Muscle layer of colon (tissue), 2 donors: ENCODE data around the gene TRPM3.

Experiments
- H3K27ac ChIP-seq: one replicate; pipeline ENCODE4 v1.7.0; 2013; ENCODE audit warnings: low read depth, mild to moderate bottlenecking, low read length, moderate library complexity
- H3K27me3 ChIP-seq, 2 donors: one replicate each; pipeline ENCODE4 v1.7.0; 2013; ENCODE audit warnings: low read length in 2 of 2, mild to moderate bottlenecking in 2 of 2; ENCODE audit not compliant: insufficient read depth in 2 of 2, control insufficient read depth in 1 of 2
- H3K36me3 ChIP-seq: one replicate; pipeline ENCODE4 v1.7.0; 2013; ENCODE audit warnings: mild to moderate bottlenecking, low read length; ENCODE audit not compliant: insufficient read depth
- H3K4me1 ChIP-seq: one replicate; pipeline ENCODE4 v1.7.0; 2013; ENCODE audit warnings: mild to moderate bottlenecking, low read length; ENCODE audit not compliant: insufficient read depth
- H3K4me3 ChIP-seq, 2 donors: one replicate each; pipeline ENCODE4 v1.7.0; 2013; ENCODE audit warnings: low read length in 2 of 2, low read depth in 1 of 2, mild to moderate bottlenecking in 1 of 2, moderate library complexity in 1 of 2
- H3K9ac ChIP-seq: one replicate; pipeline ENCODE4 v1.7.0; 2013; ENCODE audit warnings: low read length
- H3K9me3 ChIP-seq: one replicate; pipeline ENCODE4 v1.7.0; 2013; ENCODE audit warnings: mild to moderate bottlenecking, low read length
- donor health status: abdominal sarcoma.
- donor health status: Adenocarcinoma of cecum.

TRPM3 gene

DNA sequence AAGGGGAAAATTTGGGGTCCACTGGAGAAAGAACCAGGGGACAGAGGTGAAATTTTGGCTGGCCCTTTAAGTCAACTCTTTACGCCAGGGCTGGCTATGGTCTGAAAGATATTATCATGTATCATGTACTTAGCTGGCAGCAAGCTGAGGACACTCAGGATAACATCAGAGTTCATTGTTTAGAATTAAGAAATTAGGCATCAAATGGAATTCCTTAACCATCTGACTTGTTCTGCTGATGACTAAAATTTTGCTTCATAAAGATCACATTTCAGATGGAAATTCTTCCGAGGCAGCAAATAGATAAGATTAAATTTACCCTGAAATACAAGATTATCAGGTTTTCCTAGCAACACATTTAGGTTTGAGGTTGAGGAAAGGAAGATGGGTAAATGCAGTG, 437.6 kb downstream of the TRPM3 start:
- no peak overlapping the region for H3K9ac ChIP-seq
- H3K27ac ChIP-seq: no peak overlapping the region
- no peaks in the 10 kb centered on the region for H3K4me1 ChIP-seq
- H3K4me3 ChIP-seq: no peak overlapping the region
- no peaks in the 10 kb centered on the region for H3K27me3 ChIP-seq
- no peaks in the 10 kb centered on the region for H3K36me3 ChIP-seq
- H3K9me3 ChIP-seq: no peaks in the 10 kb centered on the region

DNA sequence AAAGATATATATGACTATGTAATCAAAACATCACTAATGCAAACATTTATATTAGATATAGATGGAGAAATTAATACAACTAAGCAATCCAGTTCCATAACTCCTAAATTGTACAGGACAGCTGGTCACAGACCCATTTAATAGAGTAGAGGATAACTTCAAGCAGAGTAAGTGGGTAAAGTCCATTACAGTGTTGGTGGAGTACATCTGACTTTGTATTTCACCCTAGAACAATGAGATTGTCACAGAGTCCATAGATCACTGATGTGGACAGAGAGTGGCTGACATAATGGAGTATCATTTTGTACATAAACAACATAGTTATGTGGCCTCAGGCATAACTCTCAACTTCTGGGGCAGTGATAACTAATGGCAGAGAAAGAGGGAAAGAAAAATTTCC, 439.1 kb downstream of the TRPM3 start:
- no peaks in the 10 kb centered on the region for H3K36me3 ChIP-seq
- no peak overlapping the region for H3K27ac ChIP-seq
- H3K4me3 ChIP-seq: no peak overlapping the region
- no peaks in the 10 kb centered on the region for H3K27me3 ChIP-seq
- H3K4me1 ChIP-seq: peaks cover under 1% of the 10 kb centered on the region
- H3K9ac ChIP-seq: no peak overlapping the region
- no peaks in the 10 kb centered on the region for H3K9me3 ChIP-seq

DNA sequence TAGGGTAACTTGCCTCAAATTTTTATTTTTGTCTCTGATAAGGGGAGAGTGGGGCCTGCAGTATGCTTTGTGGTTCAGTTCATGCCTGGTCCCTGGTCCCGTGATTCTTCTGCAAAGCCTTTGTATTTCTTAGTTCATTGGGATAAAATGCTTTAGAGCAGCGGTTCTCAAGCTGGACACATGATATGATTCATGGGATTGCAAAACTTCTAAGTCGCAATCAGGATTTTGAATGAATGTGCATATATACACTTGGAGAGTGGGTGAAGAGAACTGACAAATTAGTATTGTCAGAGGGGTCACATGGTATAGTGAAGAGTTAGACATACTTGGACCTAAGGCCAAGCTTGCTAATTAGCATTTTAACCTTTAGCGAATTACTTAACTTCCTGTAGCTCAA, 441.6 kb downstream of the TRPM3 start:
- H3K36me3 ChIP-seq: no peaks in the 10 kb centered on the region
- H3K27ac ChIP-seq: no peak overlapping the region
- peaks cover 4% of the 10 kb centered on the region for H3K4me1 ChIP-seq
- no peaks in the 10 kb centered on the region for H3K27me3 ChIP-seq
- H3K9me3 ChIP-seq: no peaks in the 10 kb centered on the region
- H3K9ac ChIP-seq: no peak overlapping the region
- no peak overlapping the region for H3K4me3 ChIP-seq

DNA sequence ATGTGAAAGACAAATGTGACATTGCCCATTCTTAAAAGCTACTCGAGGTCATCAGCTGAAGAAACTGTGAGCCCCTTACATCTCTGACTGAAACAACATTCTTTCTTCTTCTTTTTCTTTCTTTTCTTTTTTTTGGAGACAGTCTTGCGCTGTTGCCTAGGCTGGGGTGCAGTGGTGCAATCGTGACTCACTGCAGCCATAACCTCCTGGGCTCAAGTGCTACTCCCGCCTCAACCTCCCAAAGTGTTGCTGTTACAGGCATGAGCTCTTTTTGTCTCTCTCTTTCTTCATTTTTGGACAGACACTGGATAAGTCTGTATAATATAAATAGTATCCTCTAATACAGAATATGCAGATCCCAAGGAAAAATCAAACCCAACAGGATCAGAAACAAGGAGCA, 443.3 kb downstream of the TRPM3 start:
- Histone ChIP-seq H3K4me1 (peaks cover 4% of the 10 kb centered on the region), H3K9ac (no peak overlapping the region), H3K27me3 (no peaks in the 10 kb centered on the region), H3K4me3 (no peak overlapping the region), H3K9me3 (no peaks in the 10 kb centered on the region), H3K36me3 (no peaks in the 10 kb centered on the region), H3K27ac (no peak overlapping the region)

DNA sequence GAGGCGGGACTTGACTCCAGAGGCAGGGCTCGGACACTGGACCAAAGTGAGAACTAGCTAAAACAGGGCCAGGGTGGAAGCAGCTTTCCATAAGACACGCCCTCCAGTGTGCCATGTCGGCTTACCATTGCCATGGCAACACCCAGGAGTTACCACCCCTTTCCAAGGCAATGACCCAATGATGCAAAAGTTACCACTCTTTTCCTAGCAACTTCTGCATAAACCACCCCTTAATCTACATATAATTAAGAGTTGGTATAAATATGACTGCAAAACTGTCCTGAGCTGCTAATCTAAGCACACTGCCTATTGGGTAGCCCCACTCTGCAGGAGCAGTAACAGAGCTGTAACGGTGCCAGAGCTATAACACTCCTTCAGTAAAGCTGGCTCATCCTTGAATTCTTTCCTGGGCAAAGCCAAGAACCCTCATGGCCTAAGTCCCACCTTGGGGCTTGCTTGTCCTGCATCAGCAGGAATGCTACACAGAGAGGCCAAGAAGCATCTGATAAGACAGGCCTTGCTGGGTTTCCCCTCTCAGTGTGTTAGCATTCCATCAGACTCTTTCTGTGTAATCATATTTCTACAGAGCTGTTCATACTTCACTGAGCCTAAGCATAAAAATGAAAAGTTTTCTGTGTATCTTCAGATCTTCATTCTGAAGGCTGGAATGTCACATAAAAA, 444.2 kb downstream of the TRPM3 start:
- Histone ChIP-seq H3K9ac (no peak overlapping the region), H3K4me1 (peaks cover 4% of the 10 kb centered on the region), H3K9me3 (no peaks in the 10 kb centered on the region), H3K36me3 (no peaks in the 10 kb centered on the region), H3K27ac (no peak overlapping the region), H3K4me3 (no peak overlapping the region), H3K27me3 (no peaks in the 10 kb centered on the region)

DNA sequence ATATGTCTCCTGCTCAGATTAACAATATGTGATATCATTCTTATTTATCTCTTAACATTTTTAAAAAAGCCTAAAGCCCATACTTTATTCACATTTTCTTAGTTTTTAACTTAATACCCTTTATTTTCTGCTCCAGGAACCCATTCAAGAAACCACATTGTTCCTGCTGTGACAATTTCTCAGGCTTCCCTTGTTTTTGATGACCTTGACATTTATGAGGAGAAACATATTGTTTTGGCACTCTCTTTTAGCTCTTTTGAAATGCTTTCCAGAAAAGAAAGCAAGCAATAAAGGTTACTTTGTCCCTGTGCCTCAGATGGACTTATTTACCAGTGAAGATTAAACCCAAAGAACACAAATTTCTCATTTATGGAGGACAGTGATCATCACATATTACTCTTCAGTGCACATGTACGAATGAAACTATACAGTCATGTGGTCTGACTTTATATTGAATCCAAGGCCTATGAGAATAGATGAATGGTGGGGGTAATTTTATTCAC, 445.5 kb downstream of the TRPM3 start:
- Histone ChIP-seq H3K27ac (no peak overlapping the region), H3K9me3 (no peaks in the 10 kb centered on the region), H3K9ac (no peak overlapping the region), H3K4me3 (no peak overlapping the region), H3K4me1 (peaks cover 4% of the 10 kb centered on the region), H3K27me3 (no peaks in the 10 kb centered on the region), H3K36me3 (no peaks in the 10 kb centered on the region)

DNA sequence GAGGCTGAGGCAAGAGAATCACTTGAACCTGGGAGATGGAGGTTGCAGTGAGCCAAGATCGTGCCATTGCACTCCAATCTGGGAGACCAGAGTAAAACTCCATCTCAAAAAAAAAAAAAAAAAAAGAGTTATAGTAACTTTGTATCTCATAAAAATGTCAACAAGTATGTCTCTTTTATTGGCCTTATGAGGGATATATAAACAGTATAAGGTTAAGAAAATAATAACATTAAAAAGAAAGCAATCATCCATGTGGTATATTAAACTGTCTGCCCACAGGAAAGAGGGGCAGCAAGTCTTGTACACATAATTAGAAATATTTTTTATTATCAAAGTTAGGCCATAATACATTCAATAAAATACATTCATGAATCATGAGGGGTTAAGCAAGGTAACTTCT, 447.6 kb downstream of the TRPM3 start:
- Histone ChIP-seq H3K27ac (no peak overlapping the region), H3K36me3 (no peaks in the 10 kb centered on the region)

DNA sequence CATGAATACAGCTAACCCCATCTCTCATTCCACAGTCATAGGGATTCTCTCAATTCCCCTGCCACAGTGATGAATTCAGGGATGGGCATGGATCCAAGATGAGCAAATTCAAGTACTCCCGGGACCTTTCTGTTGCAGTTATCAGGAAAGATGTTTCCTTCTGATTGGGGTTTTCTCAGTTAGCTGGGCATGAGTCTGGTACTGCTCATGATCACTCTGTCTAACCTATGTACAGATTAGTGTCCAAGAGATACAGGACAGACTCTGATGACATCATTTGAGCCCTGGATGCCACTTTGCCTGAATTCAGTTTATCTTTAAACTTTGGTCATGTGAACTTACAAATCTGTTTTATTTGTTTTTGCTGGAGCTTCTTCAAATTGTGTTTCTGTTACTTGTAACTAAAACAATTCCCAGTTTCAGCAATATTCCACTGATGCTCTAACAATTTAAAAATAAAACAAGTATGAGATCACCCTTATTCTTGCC, 449.2 kb downstream of the TRPM3 start:
- Histone ChIP-seq H3K27ac (no peak overlapping the region), H3K9ac (no peak overlapping the region), H3K36me3 (no peaks in the 10 kb centered on the region), H3K27me3 (no peaks in the 10 kb centered on the region), H3K9me3 (no peaks in the 10 kb centered on the region), H3K4me1 (peaks cover 2% of the 10 kb centered on the region), H3K4me3 (no peak overlapping the region)

More for the DNA sequence above, 447.6 kb downstream of the TRPM3 start:
- no peaks in the 10 kb centered on the region for H3K9me3 ChIP-seq
- no peaks in the 10 kb centered on the region for H3K27me3 ChIP-seq
- no peak overlapping the region for H3K4me3 ChIP-seq
- H3K4me1 ChIP-seq: peaks cover 4% of the 10 kb centered on the region
- H3K9ac ChIP-seq: no peak overlapping the region

DNA sequence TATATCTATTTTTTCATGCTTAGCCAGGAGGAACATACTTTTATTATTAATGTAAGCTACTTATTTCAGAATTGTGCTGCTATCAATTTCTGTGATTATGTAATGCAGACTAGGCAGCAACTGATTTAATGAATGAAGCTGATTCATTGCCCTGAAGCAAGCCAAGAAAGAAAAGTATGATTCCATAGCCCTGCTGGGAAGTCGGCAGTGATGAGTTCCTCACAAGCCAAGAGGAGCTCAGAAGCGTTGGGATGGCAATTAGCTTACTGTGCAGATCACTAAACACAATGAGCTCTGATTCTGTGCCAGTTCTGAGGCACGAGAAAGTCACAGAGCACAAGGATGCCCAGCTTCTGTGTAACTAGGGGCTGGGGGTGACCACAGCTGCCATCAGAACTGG, 452.7 kb downstream of the TRPM3 start:
- H3K27ac ChIP-seq: no peak overlapping the region

DNA sequence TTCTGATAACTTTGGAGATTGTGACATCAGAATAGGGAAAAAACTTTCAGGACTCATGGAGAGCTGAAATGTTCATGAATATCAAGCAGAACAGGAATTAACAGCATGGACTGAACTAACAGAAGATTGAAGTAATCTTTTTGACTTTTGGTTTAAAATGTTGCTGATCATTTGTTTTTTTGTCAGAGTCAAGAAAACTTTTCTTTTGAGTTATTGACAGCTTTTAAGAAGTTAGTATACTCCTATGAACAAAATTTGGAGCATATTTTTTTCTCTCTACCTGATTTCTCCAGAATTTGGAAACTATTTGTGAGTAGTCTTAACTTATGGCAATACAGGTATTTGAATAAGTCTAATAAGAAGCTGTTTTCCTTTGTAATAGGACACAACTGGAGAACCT, 462.7 kb downstream of the TRPM3 start:
- no peaks in the 10 kb centered on the region for H3K27me3 ChIP-seq
- no peak overlapping the region for H3K27ac ChIP-seq
- peaks cover 7% of the 10 kb centered on the region for H3K9me3 ChIP-seq
- H3K9ac ChIP-seq: no peak overlapping the region
- no peaks in the 10 kb centered on the region for H3K36me3 ChIP-seq
- no peaks in the 10 kb centered on the region for H3K4me1 ChIP-seq
- H3K4me3 ChIP-seq: no peak overlapping the region

More for the DNA sequence above, 452.7 kb downstream of the TRPM3 start:
- H3K27me3 ChIP-seq: no peaks in the 10 kb centered on the region
- no peaks in the 10 kb centered on the region for H3K4me1 ChIP-seq
- no peaks in the 10 kb centered on the region for H3K9me3 ChIP-seq
- H3K36me3 ChIP-seq: no peaks in the 10 kb centered on the region
- no peak overlapping the region for H3K9ac ChIP-seq
- H3K4me3 ChIP-seq: no peak overlapping the region

DNA sequence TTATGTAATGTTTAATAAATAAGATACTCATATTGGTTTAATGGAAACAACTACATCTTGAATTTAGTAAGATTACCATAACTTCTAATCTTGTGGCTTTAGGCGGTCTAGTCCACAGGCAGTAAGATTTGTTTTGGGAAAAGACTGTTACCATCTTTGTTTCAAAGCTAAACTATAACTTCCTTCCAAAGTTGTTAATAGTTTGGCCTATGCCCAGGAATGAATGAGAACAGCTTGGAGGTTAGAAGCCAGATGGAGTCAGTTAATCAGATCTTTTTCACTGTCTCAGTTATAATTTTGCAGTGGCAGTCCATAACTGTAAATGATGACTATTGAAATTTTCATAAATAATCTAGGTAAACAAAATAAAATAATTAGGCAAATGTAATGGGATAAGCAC, 465.1 kb downstream of the TRPM3 start:
- no peak overlapping the region for H3K9ac ChIP-seq
- no peak overlapping the region for H3K27ac ChIP-seq
- no peak overlapping the region for H3K4me3 ChIP-seq
- H3K4me1 ChIP-seq: no peaks in the 10 kb centered on the region
- peaks cover 7% of the 10 kb centered on the region for H3K9me3 ChIP-seq
- no peaks in the 10 kb centered on the region for H3K27me3 ChIP-seq
- H3K36me3 ChIP-seq: no peaks in the 10 kb centered on the region

DNA sequence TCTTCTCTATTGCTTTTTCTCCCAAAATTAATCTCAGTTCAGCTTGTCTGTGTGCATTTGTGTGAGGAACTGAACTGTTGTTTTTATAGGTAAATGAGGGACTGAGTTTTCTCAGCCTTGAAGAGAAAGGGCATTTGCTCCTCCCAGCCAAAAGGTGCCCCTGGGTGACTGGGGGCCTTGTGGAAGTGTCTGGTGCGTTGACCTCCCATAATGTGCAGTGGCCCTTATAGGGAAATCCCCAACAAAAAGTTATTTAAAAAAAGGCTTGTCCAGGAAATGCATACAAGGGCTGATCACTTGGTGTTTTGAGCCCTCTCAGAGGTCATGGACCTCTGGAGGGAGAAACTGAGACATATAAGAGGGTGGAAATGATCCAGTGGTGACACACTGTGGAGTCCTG, 467.3 kb downstream of the TRPM3 start:
- no peak overlapping the region for H3K9ac ChIP-seq
- no peak overlapping the region for H3K4me3 ChIP-seq
- H3K36me3 ChIP-seq: no peaks in the 10 kb centered on the region
- H3K27ac ChIP-seq: no peak overlapping the region
- no peaks in the 10 kb centered on the region for H3K4me1 ChIP-seq
- H3K9me3 ChIP-seq: peaks cover 6% of the 10 kb centered on the region
- H3K27me3 ChIP-seq: no peaks in the 10 kb centered on the region
